HG03342 (cell line): ENCODE measurements around the gene TMEM245.
"Not testable (repeated sequence)": the region's sequence is repeated elsewhere in the genome, so short reads cannot be mapped to it uniquely, and the experiment has no call there.

Experiments used
- ATAC-seq: cut with Tn5 transposase; IDR thresholded peaks from one replicate; pipeline ENCODE4 v1.9.1; 2021; ENCODE audit warnings: mild to moderate bottlenecking, moderate library complexity; ENCODE audit not compliant: unreplicated experiment

TMEM245 gene

GRCh38 chr9:109072133-109072692, 47.5 kb downstream of the TMEM245 start:
- ATAC-seq: no peak

- no peak for ATAC-seq
These were observed 51.0 kb downstream of the TMEM245 start for GRCh38 chr9:109068764-109069163.

DNA sequence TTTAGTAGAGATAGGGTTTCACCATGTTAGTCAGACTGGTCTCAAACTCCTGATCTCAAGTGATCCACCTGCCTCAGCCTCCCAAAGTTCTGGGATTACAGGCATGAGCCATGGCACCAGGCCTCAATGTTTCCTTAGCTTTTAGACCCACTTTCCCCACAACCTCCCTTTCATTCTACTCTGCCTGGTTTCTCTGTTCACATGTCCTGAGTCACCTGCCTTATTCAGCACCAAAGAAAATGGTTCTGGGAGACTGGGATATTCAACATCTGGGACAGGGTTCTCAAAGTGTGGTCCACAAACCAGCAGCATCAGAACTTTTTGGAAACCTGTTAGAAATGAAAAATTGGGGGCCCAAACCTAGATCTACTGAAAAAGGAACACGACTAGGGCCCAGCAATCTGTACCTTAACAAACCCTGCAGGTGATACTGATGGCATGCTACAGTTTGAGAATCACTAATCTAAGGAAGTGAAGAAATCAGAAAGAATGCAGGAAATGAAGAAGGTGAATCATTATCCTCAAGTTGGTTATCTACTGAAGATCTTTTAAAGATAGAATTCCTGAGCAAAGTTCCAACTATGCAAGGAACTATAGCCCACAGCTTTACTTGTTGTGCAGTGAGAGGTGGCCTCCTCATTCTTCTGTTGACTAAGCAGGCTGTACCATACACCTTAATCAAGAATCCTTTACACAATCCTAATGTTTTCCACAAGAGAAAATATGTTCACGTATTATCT, 54.6 kb downstream of the TMEM245 start:
- no peak for ATAC-seq

GRCh38 chr9:109063760-109064159, 56.0 kb downstream of the TMEM245 start:
- no peak for ATAC-seq

DNA sequence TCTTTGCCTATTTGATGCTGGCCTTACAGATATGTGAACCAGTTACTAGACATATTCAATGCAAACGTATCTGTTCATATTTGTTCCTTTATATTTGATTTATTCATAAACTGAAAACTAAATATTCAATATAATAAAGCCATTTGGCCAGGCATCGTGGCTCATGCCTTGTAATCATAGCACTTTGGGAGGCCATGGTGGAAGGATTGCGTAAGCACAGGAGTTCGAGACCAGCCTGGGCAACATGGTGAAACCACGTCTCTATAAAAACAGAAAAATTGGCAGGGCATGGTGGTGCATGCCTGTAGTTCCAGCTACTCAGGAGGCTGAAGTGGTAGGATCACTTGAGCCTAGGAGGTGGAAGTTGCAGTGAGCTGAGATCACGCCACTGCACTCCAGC, 57.2 kb downstream of the TMEM245 start:
- ATAC-seq: no peak

- ATAC-seq: no peak
These were observed 59.6 kb downstream of the TMEM245 start for GRCh38 chr9:109060191-109060590.

DNA sequence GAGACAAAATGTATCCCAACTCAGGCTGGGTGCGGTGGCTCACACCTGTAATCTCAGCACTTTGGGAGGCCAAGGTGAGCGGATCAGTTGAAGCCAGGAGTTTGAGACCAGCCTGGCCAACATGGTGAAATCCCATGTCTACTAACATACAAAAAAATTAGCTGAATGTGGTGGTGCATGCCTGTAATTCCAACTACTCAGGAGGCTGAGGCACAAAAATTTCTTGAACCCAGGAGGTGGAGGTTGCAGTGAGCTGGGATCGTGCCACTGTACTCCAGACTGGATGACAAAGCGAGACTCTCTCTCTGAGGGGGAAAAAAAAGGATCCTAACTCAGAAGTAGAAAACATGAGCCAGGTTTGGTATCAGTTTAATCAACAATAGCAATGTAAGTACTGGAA, 66.6 kb downstream of the TMEM245 start:
- not testable (repeated sequence) for ATAC-seq

GRCh38 chr9:109052416-109052815, 67.3 kb downstream of the TMEM245 start:
- ATAC-seq: no peak

- ATAC-seq: no peak
These were observed 68.0 kb downstream of the TMEM245 start for GRCh38 chr9:109051733-109052132.

GRCh38 chr9:109050444-109050843, 69.3 kb downstream of the TMEM245 start:
- no peak for ATAC-seq

DNA sequence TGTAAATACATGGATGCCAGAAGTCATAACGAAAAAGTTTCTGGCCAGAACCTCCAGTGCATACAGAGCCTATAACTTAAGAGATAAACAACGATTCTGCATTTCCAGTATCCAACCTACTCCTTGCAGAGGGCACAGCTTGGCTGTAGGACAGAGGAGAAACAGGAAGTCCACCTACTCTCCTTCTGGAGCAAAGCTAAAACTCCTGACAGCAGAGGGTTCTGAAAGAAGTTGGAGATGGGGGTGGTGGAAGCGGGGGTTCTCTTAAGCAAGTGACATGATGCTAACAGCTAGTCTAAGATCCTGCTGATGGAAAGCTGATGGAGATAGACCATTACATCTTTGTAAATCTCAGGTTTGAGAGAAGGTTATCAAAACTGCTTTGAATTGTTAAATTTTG, 70.9 kb downstream of the TMEM245 start:
- no peak for ATAC-seq

- ATAC-seq: no peak
These were observed 72.5 kb downstream of the TMEM245 start for GRCh38 chr9:109047259-109047658.

DNA sequence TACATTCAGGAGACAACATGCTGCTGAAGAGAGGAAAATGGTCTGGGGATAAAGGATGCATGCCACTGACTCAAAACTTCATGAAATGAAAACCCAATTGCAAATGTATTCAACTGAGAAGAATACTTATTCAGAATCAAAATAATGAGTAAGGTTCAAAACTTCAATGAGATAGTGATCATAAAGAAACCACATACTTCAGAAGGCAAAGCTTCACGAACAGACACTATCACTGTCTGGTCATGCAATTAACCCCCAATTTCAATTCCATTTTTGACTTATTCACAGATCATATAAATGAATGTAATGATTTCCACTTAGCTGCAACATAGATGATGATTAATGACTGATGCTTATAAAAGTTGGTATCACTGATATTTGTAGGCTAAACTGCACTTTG, 73.4 kb downstream of the TMEM245 start:
- no peak for ATAC-seq

DNA sequence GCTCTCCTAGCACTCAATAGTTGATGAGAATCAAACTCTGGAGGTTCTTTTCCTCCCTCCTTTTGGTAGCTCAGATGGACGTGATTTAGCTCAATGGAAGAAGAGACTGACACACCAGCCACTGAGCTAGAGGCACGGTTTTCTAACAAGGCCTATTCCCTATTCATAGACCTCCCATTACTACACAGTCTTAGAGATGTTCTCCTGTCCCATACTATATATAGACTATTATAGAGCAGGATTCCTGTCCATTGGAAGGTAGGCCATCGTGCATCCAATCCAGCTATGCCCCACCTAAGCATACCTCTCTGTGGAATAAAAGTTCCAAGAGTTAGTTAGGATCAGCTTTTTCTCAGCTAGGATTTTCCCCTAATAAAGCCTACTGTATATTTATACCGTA, 76.2 kb downstream of the TMEM245 start:
- no peak for ATAC-seq

DNA sequence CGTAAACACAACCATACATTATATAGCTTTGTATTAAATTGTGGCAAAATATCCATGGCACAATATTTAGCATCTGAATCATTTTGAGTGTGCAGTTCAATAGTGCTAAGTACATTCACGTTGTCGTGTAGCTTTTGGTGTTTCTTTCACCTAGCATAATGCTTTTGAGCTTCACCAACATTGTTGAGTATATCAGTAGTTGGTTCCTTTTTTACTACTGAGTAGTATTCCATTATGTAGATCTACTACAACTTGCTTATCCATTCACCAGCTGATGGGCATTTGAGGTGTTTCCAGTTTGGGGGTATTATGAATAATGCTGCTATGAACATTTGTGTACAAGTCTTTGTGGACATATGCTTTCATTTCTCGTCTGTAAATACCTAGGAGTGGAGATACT, 79.2 kb downstream of the TMEM245 start:
- ATAC-seq: no peak

- ATAC-seq: no peak
These were observed 80.2 kb downstream of the TMEM245 start for GRCh38 chr9:109039539-109039938.

GRCh38 chr9:109037946-109038715, 81.6 kb downstream of the TMEM245 start:
- no peak for ATAC-seq

- no peak for ATAC-seq
These were observed 82.7 kb downstream of the TMEM245 start for GRCh38 chr9:109036744-109037680.

- ATAC-seq: no peak
These were observed 83.9 kb downstream of the TMEM245 start for GRCh38 chr9:109035684-109036423.
